Neural cell (in vitro differentiated cells): ENCODE measurements around the gene DUSP2. TPM values are rescaled to one million over a fixed set of nuclear protein-coding genes. Genes with fewer than 3 reads are reported as not detected.

Experiments
- H2AFZ ChIP-seq: fragments of 200-600, 300-800 bp; sonication (generic), shearing (Covaris generic); 2 replicates; pipeline ENCODE4 v1.6.0; 2014; ENCODE audit warnings: low read depth, mild to moderate bottlenecking, antibody characterized with exemption, low read length, moderate library complexity
- H3F3A ChIP-seq: fragments of 200-600 bp; shearing (Covaris generic); 2 replicates; pipeline ENCODE4 v1.6.1; 2016; ENCODE audit warnings: mild to moderate bottlenecking, moderate library complexity, mixed read lengths, antibody characterized with exemption, low read length; ENCODE audit not compliant: insufficient read depth, poor library complexity, severe bottlenecking
- H3K27ac ChIP-seq: fragments of 200-600, 300-800 bp; sonication (generic), shearing (Covaris generic); 2 replicates; pipeline ENCODE4 v1.5.1; 2014; ENCODE audit warnings: mild to moderate bottlenecking, low read length, moderate library complexity
- H3K27me3 ChIP-seq: fragments of 300-800, 200-600 bp; sonication (generic), shearing (Covaris generic); 2 replicates; pipeline ENCODE4 v1.6.0; 2014; ENCODE audit warnings: mild to moderate bottlenecking, low read depth, low read length, moderate library complexity; ENCODE audit not compliant: insufficient read depth
- H3K36me3 ChIP-seq: fragments of 300-800, 200-600 bp; sonication (generic), shearing (Covaris generic); 2 replicates; pipeline ENCODE4 v1.5.1; 2014; ENCODE audit warnings: mild to moderate bottlenecking, antibody characterized with exemption, low read length, moderate library complexity; ENCODE audit not compliant: insufficient read depth
- H3K4me2 ChIP-seq: fragments of 300-800, 200-600 bp; sonication (generic), shearing (Covaris generic); 2 replicates; pipeline ENCODE4 v1.6.0; 2014; ENCODE audit warnings: mild to moderate bottlenecking, low read length
- H3K4me3 ChIP-seq: fragments of 300-800, 200-600 bp; sonication (generic), shearing (Covaris generic); 2 replicates; pipeline ENCODE4 v1.5.1; 2014; ENCODE audit warnings: mild to moderate bottlenecking, low read length, moderate library complexity
- H3K79me2 ChIP-seq: fragments of 200-600 bp; shearing (Covaris generic); replicated peaks from 2 replicates; pipeline ENCODE4 v1.6.0; 2014; ENCODE audit warnings: mild to moderate bottlenecking, low read length, moderate library complexity; ENCODE audit not compliant: insufficient read depth
- H3K9ac ChIP-seq: fragments of 300-800, 200-600 bp; sonication (generic), shearing (Covaris generic); 2 replicates; pipeline ENCODE4 v1.6.1; 2016; ENCODE audit warnings: mild to moderate bottlenecking, low read length, mixed read lengths
- H3K9me2 ChIP-seq: fragments of 200-600 bp; shearing (Covaris generic); 2 replicates; pipeline ENCODE4 v1.6.1; 2016; ENCODE audit warnings: mild to moderate bottlenecking, low read length, mixed read lengths; ENCODE audit not compliant: insufficient read depth
- H3K9me3 ChIP-seq: fragments of 200-600, 300-800 bp; sonication (generic), shearing (Covaris generic); 2 replicates; pipeline ENCODE4 v1.6.1; 2016; ENCODE audit warnings: mild to moderate bottlenecking, mixed run types, low read length, moderate library complexity, mixed read lengths
- H4K20me1 ChIP-seq: fragments of 200-600 bp; shearing (Covaris generic); 2 replicates; pipeline ENCODE4 v1.6.1; 2016; ENCODE audit warnings: mild to moderate bottlenecking, mixed run types; ENCODE audit not compliant: insufficient read depth
- CTCF ChIP-seq: fragments of 450-650 bp; IDR thresholded peaks from 2 replicates; pipeline ENCODE4 v1.5.1; 2014; ENCODE audit warnings: antibody characterized with exemption, mild to moderate bottlenecking, moderate library complexity; ENCODE audit not compliant: poor library complexity, severe bottlenecking
- EP300 ChIP-seq: fragments of 450-650 bp; conservative IDR thresholded peaks from 2 replicates; pipeline ENCODE4 v1.6.1; 2014; ENCODE audit warnings: antibody characterized with exemption, mild to moderate bottlenecking, moderate library complexity; ENCODE audit not compliant: poor library complexity, severe bottlenecking
- EZH2 ChIP-seq: fragments of 200-600, 300-800 bp; shearing (Covaris generic), sonication (generic); IDR thresholded peaks from 2 replicates; pipeline ENCODE4 v1.6.1; 2014; ENCODE audit warnings: antibody characterized with exemption, low read length, borderline replicate concordance, mild to moderate bottlenecking; ENCODE audit not compliant: insufficient read depth, poor library complexity, severe bottlenecking
- MXI1 ChIP-seq: fragments of 450-650 bp; conservative IDR thresholded peaks from 2 replicates; pipeline ENCODE4 v1.6.1; 2014; ENCODE audit warnings: antibody characterized with exemption, mild to moderate bottlenecking; ENCODE audit not compliant: poor library complexity, severe bottlenecking
- POLR2AphosphoS5 ChIP-seq: IDR thresholded peaks from 2 replicates; pipeline ENCODE4 v1.6.1; 2012
- RAD21 ChIP-seq: fragments of 450-650 bp; conservative IDR thresholded peaks from 2 replicates; pipeline ENCODE4 v1.6.1; 2014; ENCODE audit warnings: antibody characterized with exemption, mild to moderate bottlenecking, moderate library complexity
- SMC3 ChIP-seq: fragments of 450-650 bp; conservative IDR thresholded peaks from 2 replicates; pipeline ENCODE4 v1.6.1; 2014; ENCODE audit warnings: antibody characterized with exemption, mild to moderate bottlenecking, moderate library complexity; ENCODE audit not compliant: poor library complexity
- TAF1 ChIP-seq: IDR thresholded peaks from 2 replicates; pipeline ENCODE4 v1.6.1; 2012; ENCODE audit warnings: low read depth
- polyA plus RNA-seq: library from polyadenylated mRNA; depleted of rRNA; stranded (reverse); fragments of >200 nt; gene quantifications from 2 replicates; pipeline ENCODE4 v1.2.3, GENCODE V29; 2014
- TF ChIP-seq, protein P1 (sequence below): IDR thresholded peaks from 2 replicates; pipeline ENCODE4 v1.6.1; 2012; ENCODE audit warnings: borderline replicate concordance

Gene DUSP2
- polyA plus RNA-seq, 1 donor from 2014 or later = 2.1 TPM

DNA sequence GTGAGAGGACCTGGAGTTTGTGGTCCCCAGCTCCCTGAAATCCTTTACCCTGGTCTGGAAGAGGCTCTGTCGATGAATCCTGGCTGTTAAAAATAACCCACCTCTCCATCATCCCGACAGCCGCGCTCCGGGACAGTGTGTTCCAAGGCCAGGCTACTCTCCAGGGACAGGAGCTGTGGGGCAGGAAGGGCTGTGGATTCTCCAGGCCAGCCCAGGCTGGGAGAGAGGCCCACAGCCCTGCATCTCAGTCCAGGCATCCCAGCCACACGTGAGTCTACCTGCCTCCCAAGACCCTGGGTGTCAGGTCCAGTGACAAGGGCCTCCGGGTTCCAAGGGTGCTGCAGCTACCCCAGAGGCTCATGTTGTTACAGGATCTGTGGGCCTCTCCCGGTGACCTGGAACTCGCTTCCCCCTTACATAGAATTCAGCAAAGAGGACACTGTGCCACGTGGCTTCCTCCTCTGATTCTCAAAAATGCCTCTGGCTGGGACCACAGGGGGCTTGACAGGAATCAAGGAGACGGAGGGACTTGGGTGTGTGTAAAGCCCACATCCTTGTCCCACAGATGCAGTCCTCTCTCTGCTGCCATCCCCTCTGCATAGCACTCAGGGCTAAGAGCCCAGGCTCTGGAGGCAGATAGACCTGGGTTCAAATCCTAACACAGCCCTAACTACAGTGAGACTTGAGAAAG, 46.2 kb downstream of the DUSP2 start:
- no peak overlapping the region for H3K27ac ChIP-seq
- H3K4me3 ChIP-seq = no peak overlapping the region
- H3K4me2 ChIP-seq = no peak overlapping the region
- no peaks in the 10 kb centered on the region for H3F3A ChIP-seq
- H3K9ac ChIP-seq = no peak overlapping the region
- no peak overlapping the region for H2AFZ ChIP-seq
- H3K36me3 ChIP-seq = no peaks in the 10 kb centered on the region
- no peaks in the 10 kb centered on the region for H3K9me2 ChIP-seq
- no peaks in the 10 kb centered on the region for H3K79me2 ChIP-seq
- H3K27me3 ChIP-seq = no peaks in the 10 kb centered on the region
- no peak for TF ChIP-seq EP300
- no peak for TF ChIP-seq SMC3
- no peak for TF ChIP-seq RAD21
- TF ChIP-seq, protein P1, sequence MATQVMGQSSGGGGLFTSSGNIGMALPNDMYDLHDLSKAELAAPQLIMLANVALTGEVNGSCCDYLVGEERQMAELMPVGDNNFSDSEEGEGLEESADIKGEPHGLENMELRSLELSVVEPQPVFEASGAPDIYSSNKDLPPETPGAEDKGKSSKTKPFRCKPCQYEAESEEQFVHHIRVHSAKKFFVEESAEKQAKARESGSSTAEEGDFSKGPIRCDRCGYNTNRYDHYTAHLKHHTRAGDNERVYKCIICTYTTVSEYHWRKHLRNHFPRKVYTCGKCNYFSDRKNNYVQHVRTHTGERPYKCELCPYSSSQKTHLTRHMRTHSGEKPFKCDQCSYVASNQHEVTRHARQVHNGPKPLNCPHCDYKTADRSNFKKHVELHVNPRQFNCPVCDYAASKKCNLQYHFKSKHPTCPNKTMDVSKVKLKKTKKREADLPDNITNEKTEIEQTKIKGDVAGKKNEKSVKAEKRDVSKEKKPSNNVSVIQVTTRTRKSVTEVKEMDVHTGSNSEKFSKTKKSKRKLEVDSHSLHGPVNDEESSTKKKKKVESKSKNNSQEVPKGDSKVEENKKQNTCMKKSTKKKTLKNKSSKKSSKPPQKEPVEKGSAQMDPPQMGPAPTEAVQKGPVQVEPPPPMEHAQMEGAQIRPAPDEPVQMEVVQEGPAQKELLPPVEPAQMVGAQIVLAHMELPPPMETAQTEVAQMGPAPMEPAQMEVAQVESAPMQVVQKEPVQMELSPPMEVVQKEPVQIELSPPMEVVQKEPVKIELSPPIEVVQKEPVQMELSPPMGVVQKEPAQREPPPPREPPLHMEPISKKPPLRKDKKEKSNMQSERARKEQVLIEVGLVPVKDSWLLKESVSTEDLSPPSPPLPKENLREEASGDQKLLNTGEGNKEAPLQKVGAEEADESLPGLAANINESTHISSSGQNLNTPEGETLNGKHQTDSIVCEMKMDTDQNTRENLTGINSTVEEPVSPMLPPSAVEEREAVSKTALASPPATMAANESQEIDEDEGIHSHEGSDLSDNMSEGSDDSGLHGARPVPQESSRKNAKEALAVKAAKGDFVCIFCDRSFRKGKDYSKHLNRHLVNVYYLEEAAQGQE = no peak
- TF ChIP-seq TAF1 = no peak
- no peak for TF ChIP-seq MXI1
- no peak for TF ChIP-seq EZH2
- no peak for TF ChIP-seq CTCF
- TF ChIP-seq POLR2AphosphoS5 = no peak
- no peaks in the 10 kb centered on the region for H3K9me3 ChIP-seq
- H4K20me1 ChIP-seq = no peaks in the 10 kb centered on the region

DNA sequence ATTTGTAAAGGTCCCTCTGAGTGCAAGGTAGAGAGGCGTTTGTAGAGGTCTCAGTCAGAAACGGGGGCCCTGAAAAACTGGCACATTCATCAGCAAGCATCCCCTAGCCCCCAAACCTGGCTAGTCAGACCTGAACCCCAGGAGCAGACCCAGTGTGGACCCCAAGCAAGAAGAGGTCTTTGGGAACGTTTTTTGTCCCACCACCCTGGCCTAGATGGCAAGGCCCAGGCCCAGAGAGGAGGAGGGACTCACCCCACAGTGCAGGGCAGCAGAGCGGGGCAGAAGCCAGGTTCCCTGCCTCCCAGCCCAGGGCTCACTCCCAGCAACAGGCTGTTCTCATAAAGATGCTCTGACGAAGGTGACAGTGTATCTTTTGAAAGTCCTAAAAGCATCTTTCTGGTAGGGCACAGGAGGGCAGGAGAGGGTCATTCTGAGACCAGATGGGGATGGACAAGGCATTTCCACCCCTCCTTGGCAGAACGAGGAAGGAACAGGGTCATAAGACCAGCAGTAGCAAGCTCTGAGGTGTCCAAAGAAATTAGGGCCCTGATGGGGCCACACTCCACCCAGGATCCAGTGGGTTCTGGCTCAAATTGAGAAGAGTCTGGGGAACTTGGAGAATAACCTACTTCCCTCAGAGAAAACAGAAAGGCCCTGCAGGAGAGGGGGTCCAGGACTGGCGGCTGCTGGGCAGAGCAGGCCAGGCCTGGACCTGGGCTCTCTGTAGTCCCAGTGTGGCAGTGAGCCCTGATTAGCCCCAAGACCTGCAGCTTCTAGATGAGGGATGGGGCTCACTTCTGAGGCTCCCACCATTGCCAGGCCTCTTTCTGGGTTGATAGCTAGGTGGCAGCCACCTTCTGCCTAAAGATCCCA, 47.1 kb downstream of the DUSP2 start:
- no peak overlapping the region for H3K9ac ChIP-seq
- H2AFZ ChIP-seq = no peak overlapping the region
- TF ChIP-seq CTCF = no peak
- no peak for TF ChIP-seq TAF1
- no peak for TF ChIP-seq EP300
- TF ChIP-seq, protein P1 = no peak
- no peak for TF ChIP-seq RAD21
- TF ChIP-seq POLR2AphosphoS5 = no peak
- TF ChIP-seq MXI1 = no peak
- no peak for TF ChIP-seq SMC3
- TF ChIP-seq EZH2 = no peak
- no peaks in the 10 kb centered on the region for H3K27me3 ChIP-seq
- H4K20me1 ChIP-seq = no peaks in the 10 kb centered on the region
- no peaks in the 10 kb centered on the region for H3K79me2 ChIP-seq
- H3K36me3 ChIP-seq = no peaks in the 10 kb centered on the region
- H3K9me3 ChIP-seq = no peaks in the 10 kb centered on the region
- no peaks in the 10 kb centered on the region for H3K9me2 ChIP-seq
- H3K27ac ChIP-seq = no peak overlapping the region
- H3K4me2 ChIP-seq = no peak overlapping the region
- no peak overlapping the region for H3K4me3 ChIP-seq
- no peaks in the 10 kb centered on the region for H3F3A ChIP-seq
